SK-N-SH (cell line): ENCODE data around the gene TOMM70. TPM values are rescaled to one million over a fixed set of nuclear protein-coding genes. Genes with fewer than 3 reads are reported as not detected.

Source experiments
- CTCF ChIA-PET: fragments of 300-600, 350-600 bp; formaldehyde crosslinking; extraction: SDS; loops from one replicate; lab custom pipeline; 2021; lab: Yijun Ruan, JAX
- POLR2A ChIA-PET: fragments of 350-600 bp; sonication (Branson Sonifier 250); formaldehyde crosslinking; extraction: SDS; loops from one replicate; lab custom pipeline; 2020; ENCODE audit warnings: antibody characterized with exemption, inconsistent platforms; lab: Yijun Ruan, JAX
- DNase-seq: peaks from one replicate; pipeline ENCODE4 v3.0.0; 2012
- H2AFZ ChIP-seq: fragments of 200-600 bp; sonication (generic); 2 replicates; pipeline ENCODE4 v1.8.1; 2016; ENCODE audit warnings: antibody characterized with exemption, mild to moderate bottlenecking, low read depth
- H3F3A ChIP-seq: fragments of 200-600 bp; sonication (generic); replicated peaks from 2 replicates; pipeline ENCODE3; 2016; ENCODE audit warnings: antibody characterized with exemption, mild to moderate bottlenecking; ENCODE audit not compliant: insufficient read depth
- H3K27ac ChIP-seq, 2 experiments: fragments of 200-500 bp in 1 of 2; fragments of 200-600 bp in 1 of 2; sonication (Bioruptor generic) in 1 of 2; sonication (generic), shearing (Covaris generic) in 1 of 2; 2 replicates each; pipeline versions ENCODE4 v1.5.1 to v1.6.1; 2014 to 2016; ENCODE audit warnings: low read depth in 2 of 2, inconsistent platforms in 1 of 2, low read length in 1 of 2, mild to moderate bottlenecking in 1 of 2, mixed read lengths in 1 of 2
- H3K27me3 ChIP-seq: fragments of 200-600 bp; sonication (generic), shearing (Covaris generic); 2 replicates; pipeline ENCODE4 v1.6.1; 2016; ENCODE audit warnings: mixed run types; ENCODE audit not compliant: insufficient read depth
- H3K36me3 ChIP-seq, 2 experiments: fragments of 200-500 bp in 1 of 2; fragments of 200-600 bp in 1 of 2; sonication (Bioruptor generic) in 1 of 2; sonication (generic) in 1 of 2; replicated peaks in 1 of 2; 2 replicates each; pipeline versions ENCODE3 to v1.5.1; 2014 to 2016; ENCODE audit warnings: low read length in 1 of 2, mild to moderate bottlenecking in 1 of 2; ENCODE audit not compliant: insufficient read depth in 2 of 2, control insufficient read depth in 1 of 2
- H3K4me1 ChIP-seq, 2 experiments: fragments of 200-500 bp in 1 of 2; fragments of 200-600 bp in 1 of 2; sonication (Bioruptor generic) in 1 of 2; sonication (generic), shearing (Covaris generic) in 1 of 2; 2 replicates each; pipeline versions ENCODE4 v1.5.1 to v1.6.1; 2014 to 2016; ENCODE audit warnings: low read depth in 1 of 2, low read length in 1 of 2, mixed run types in 1 of 2; ENCODE audit not compliant: insufficient read depth in 2 of 2, control insufficient read depth in 1 of 2
- H3K4me2 ChIP-seq: fragments of 200-600 bp; sonication (generic), shearing (Covaris generic); 2 replicates; pipeline ENCODE4 v1.6.1; 2017; ENCODE audit warnings: mixed run types
- H3K4me3 ChIP-seq, 2 experiments: fragments of 200-500 bp in 1 of 2; fragments of 200-600 bp in 1 of 2; sonication (Bioruptor generic) in 1 of 2; sonication (generic), shearing (Covaris generic) in 1 of 2; 2 replicates each; pipeline versions ENCODE4 v1.5.1 to v1.8.1; 2014 to 2016; ENCODE audit warnings: low read depth in 2 of 2, inconsistent platforms in 1 of 2, low read length in 1 of 2, mild to moderate bottlenecking in 1 of 2, mixed read lengths in 1 of 2, moderate library complexity in 1 of 2
- H3K79me2 ChIP-seq: fragments of 200-600 bp; sonication (generic); 2 replicates; pipeline ENCODE4 v1.8.1; 2017; ENCODE audit warnings: mild to moderate bottlenecking; ENCODE audit not compliant: insufficient read depth
- H3K9ac ChIP-seq: fragments of 200-600 bp; sonication (generic); 2 replicates; pipeline ENCODE4 v1.6.1; 2017; ENCODE audit warnings: mixed run types
- H3K9me2 ChIP-seq: fragments of 200-600 bp; sonication (generic); 2 replicates; pipeline ENCODE4 v1.6.1; 2017; ENCODE audit warnings: mixed run types
- H3K9me3 ChIP-seq: fragments of 200-600 bp; sonication (generic); 2 replicates; pipeline ENCODE4 v1.6.1; 2017; ENCODE audit warnings: mixed run types, mild to moderate bottlenecking, moderate library complexity
- H4K20me1 ChIP-seq: fragments of 200-600 bp; sonication (generic); 2 replicates; pipeline ENCODE4 v1.6.1; 2017; ENCODE audit warnings: mild to moderate bottlenecking, mixed run types; ENCODE audit not compliant: insufficient read depth
- CHD2 ChIP-seq: fragments of 150-350 bp; IDR thresholded peaks from 2 replicates; pipeline ENCODE4 v1.6.1; 2018; ENCODE audit warnings: low read length; ENCODE audit not compliant: partially characterized antibody
- FOSL2 ChIP-seq: IDR thresholded peaks from 2 replicates; pipeline ENCODE4 v1.4.0; 2012; ENCODE audit warnings: low read depth, mild to moderate bottlenecking, moderate library complexity, borderline replicate concordance
- FOXM1 ChIP-seq: IDR thresholded peaks from 2 replicates; pipeline ENCODE4 v1.4.0; 2012; ENCODE audit warnings: low read depth, mild to moderate bottlenecking
- GABPA ChIP-seq: IDR thresholded peaks from 2 replicates; pipeline ENCODE4 v1.4.0; 2012; ENCODE audit warnings: low read depth, mild to moderate bottlenecking
- JUND ChIP-seq: IDR thresholded peaks from 2 replicates; pipeline ENCODE4 v1.4.0; 2012
- POLR2AphosphoS5 ChIP-seq: IDR thresholded peaks from 2 replicates; pipeline ENCODE4 v1.6.1; 2012; ENCODE audit warnings: low read depth, low read length
- RCOR1 ChIP-seq: fragments of 150-350 bp; IDR thresholded peaks from 2 replicates; pipeline ENCODE4 v1.6.1; 2017; ENCODE audit warnings: antibody characterized with exemption, low read length
- RXRA ChIP-seq: IDR thresholded peaks from 2 replicates; pipeline ENCODE4 v1.4.0; 2012; ENCODE audit warnings: low read depth, mild to moderate bottlenecking, borderline replicate concordance
- SIN3A ChIP-seq: IDR thresholded peaks from 2 replicates; pipeline ENCODE4 v1.6.1; 2012; ENCODE audit warnings: low read depth, mild to moderate bottlenecking, low read length, moderate library complexity, borderline replicate concordance
- USF1 ChIP-seq: IDR thresholded peaks from 2 replicates; pipeline ENCODE4 v1.4.0; 2012; ENCODE audit warnings: low read depth, borderline replicate concordance
- WGBS: methylation state at CpG from one replicate; pipeline ENCODE4 v1.1.6; 2017; ENCODE audit warnings: low lambda C conversion rate; 5-methylcytosine and 5-hydroxymethylcytosine counted together
- polyA plus RNA-seq, 3 experiments: library from polyadenylated mRNA; depleted of rRNA; stranded (reverse); fragments of >200 nt; gene quantifications; 2 replicates each; pipeline ENCODE4 v1.2.3, GENCODE V29; 2012
- TF ChIP-seq, protein P1 (sequence below): fragments of 150-350 bp; IDR thresholded peaks from 2 replicates; pipeline ENCODE4 v1.6.1; 2017; ENCODE audit warnings: antibody characterized with exemption, low read length, low read depth, borderline replicate concordance
- TF ChIP-seq, protein P2 (sequence below): fragments of 200-600 bp; sonication (generic); IDR thresholded peaks from 2 replicates; pipeline ENCODE4 v1.6.1; 2017; ENCODE audit warnings: antibody characterized with exemption, mild to moderate bottlenecking, moderate library complexity
- TF ChIP-seq, protein P3 (sequence below): IDR thresholded peaks from 2 replicates; pipeline ENCODE4; 2012
- TF ChIP-seq, protein P4 (sequence below): IDR thresholded peaks from 2 replicates; pipeline ENCODE4 v1.6.1; 2012; ENCODE audit warnings: mild to moderate bottlenecking, low read depth, low read length, moderate library complexity

The TOMM70 gene
- polyA plus RNA-seq, 1 of the 3 experiments (the other 2 are of a cell fraction): 17.4 TPM

DNA sequence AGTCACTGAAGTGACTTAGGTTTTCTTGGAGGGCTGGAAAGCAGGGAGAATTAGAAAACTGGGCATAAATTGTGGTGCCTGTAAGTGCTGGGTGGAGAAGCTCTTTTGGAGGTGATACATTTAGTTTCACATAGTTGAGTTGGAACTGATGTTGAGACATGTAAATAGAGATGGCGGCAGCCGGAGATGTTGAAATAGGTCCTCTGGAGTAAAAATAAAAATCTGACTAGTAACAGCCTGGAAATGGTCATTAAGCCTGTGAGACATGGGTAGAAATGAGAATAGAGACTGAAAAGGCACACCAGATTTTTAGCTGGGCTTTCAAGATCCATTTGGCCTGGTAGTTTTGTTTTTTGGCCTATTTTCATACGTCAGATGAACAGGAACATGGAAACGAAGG is 69.2 kb downstream of the TOMM70 start:
- Histone ChIP-seq H3K9me3 (no peaks in the 10 kb centered on the region), H3K79me2 (peaks cover 13% of the 10 kb centered on the region; the same call in 1 of the 2 replicates), H3K36me3 (peaks cover 0 to 12% of the 10 kb centered on the region in 2 experiments), H2AFZ (no peak overlapping the region), H3K27ac (no peak overlapping the region), H3K9ac (no peak overlapping the region), H3K9me2 (no peaks in the 10 kb centered on the region), H3K4me1 (peaks cover 0 to 11% of the 10 kb centered on the region in 2 experiments; a peak in 1 of 4 replicates), H4K20me1 (no peaks in the 10 kb centered on the region), H3K27me3 (no peaks in the 10 kb centered on the region), H3F3A (no peaks in the 10 kb centered on the region), H3K4me2 (no peak overlapping the region), H3K4me3 (no peak overlapping the region)
- no peak for DNase-seq
- 94% methylated on average over 4 of the region's 4 CpGs for WGBS
- TF ChIP-seq RCOR1 (no peak), CHD2 (no peak), JUND (no peak), GABPA (no peak), FOXM1 (no peak), POLR2AphosphoS5 (no peak), SIN3A (no peak), USF1 (no peak), RXRA (no peak), FOSL2 (no peak)
- TF ChIP-seq, protein P1, sequence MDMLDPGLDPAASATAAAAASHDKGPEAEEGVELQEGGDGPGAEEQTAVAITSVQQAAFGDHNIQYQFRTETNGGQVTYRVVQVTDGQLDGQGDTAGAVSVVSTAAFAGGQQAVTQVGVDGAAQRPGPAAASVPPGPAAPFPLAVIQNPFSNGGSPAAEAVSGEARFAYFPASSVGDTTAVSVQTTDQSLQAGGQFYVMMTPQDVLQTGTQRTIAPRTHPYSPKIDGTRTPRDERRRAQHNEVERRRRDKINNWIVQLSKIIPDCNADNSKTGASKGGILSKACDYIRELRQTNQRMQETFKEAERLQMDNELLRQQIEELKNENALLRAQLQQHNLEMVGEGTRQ: no peak
- TF ChIP-seq, protein P2, sequence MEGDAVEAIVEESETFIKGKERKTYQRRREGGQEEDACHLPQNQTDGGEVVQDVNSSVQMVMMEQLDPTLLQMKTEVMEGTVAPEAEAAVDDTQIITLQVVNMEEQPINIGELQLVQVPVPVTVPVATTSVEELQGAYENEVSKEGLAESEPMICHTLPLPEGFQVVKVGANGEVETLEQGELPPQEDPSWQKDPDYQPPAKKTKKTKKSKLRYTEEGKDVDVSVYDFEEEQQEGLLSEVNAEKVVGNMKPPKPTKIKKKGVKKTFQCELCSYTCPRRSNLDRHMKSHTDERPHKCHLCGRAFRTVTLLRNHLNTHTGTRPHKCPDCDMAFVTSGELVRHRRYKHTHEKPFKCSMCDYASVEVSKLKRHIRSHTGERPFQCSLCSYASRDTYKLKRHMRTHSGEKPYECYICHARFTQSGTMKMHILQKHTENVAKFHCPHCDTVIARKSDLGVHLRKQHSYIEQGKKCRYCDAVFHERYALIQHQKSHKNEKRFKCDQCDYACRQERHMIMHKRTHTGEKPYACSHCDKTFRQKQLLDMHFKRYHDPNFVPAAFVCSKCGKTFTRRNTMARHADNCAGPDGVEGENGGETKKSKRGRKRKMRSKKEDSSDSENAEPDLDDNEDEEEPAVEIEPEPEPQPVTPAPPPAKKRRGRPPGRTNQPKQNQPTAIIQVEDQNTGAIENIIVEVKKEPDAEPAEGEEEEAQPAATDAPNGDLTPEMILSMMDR: no peak
- TF ChIP-seq, protein P3, sequence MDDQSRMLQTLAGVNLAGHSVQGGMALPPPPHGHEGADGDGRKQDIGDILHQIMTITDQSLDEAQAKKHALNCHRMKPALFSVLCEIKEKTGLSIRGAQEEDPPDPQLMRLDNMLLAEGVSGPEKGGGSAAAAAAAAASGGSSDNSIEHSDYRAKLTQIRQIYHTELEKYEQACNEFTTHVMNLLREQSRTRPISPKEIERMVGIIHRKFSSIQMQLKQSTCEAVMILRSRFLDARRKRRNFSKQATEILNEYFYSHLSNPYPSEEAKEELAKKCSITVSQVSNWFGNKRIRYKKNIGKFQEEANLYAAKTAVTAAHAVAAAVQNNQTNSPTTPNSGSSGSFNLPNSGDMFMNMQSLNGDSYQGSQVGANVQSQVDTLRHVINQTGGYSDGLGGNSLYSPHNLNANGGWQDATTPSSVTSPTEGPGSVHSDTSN: no peak
- TF ChIP-seq, protein P4, sequence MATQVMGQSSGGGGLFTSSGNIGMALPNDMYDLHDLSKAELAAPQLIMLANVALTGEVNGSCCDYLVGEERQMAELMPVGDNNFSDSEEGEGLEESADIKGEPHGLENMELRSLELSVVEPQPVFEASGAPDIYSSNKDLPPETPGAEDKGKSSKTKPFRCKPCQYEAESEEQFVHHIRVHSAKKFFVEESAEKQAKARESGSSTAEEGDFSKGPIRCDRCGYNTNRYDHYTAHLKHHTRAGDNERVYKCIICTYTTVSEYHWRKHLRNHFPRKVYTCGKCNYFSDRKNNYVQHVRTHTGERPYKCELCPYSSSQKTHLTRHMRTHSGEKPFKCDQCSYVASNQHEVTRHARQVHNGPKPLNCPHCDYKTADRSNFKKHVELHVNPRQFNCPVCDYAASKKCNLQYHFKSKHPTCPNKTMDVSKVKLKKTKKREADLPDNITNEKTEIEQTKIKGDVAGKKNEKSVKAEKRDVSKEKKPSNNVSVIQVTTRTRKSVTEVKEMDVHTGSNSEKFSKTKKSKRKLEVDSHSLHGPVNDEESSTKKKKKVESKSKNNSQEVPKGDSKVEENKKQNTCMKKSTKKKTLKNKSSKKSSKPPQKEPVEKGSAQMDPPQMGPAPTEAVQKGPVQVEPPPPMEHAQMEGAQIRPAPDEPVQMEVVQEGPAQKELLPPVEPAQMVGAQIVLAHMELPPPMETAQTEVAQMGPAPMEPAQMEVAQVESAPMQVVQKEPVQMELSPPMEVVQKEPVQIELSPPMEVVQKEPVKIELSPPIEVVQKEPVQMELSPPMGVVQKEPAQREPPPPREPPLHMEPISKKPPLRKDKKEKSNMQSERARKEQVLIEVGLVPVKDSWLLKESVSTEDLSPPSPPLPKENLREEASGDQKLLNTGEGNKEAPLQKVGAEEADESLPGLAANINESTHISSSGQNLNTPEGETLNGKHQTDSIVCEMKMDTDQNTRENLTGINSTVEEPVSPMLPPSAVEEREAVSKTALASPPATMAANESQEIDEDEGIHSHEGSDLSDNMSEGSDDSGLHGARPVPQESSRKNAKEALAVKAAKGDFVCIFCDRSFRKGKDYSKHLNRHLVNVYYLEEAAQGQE: no peak
- POLR2A ChIA-PET: no interaction called here
- CTCF ChIA-PET: interaction anchor here (2.9 kb wide), 1 partner anchor 15 kb away, joined by 14 read pairs; no protein-coding TSS in a partner anchor
